ENCODE data around the gene DKK2.
"Not testable (repeated sequence)": the region's sequence is repeated elsewhere in the genome, so short reads cannot be mapped to it uniquely, and the experiment has no call there.

DKK2 gene

DNA sequence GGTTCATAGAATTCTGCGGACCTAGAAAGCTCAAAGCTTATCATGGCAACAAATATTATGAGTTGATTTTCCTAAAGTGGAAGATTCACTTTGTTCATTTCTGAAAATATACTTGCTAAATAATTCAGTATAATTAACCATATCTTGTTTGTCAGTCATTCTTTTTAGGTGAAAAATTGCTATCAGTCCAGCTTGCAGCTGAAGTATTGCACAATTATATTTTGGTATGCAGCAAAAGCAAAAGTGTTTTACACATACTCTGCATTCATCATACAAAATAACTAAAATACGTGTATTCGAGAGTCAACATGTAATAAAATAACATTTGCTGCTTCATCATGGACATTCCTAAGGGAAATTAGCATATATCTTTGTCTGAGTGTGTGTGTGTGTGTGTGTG, 24.8 kb downstream of the DKK2 start:
- no peak for DNase-seq

- no peak for DNase-seq
Measured at GRCh38 chr4:107009196-107009968, 26.7 kb downstream of the DKK2 start.

- DNase-seq = no peak
Measured at GRCh38 chr4:107008115-107008514, 28.0 kb downstream of the DKK2 start.

DNA sequence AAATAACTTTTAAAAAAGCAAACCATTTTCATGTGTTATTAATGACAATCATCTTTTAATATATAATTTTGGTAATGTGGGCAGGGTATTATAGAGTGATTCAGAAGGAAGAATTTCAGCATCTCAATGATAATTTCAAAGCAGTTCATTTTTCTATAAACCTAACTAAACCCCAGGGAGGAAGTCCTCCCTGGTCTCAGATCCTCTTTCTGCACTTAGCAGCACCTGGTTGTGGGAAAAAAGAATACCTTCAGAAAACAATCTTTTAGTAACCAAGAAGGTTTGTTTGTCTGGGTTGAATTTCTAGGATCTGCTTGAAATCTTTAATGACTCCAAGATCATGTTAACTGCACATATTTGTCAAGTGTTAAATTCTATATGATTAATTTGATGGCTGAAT, 29.9 kb downstream of the DKK2 start:
- DNase-seq = no peak

DNA sequence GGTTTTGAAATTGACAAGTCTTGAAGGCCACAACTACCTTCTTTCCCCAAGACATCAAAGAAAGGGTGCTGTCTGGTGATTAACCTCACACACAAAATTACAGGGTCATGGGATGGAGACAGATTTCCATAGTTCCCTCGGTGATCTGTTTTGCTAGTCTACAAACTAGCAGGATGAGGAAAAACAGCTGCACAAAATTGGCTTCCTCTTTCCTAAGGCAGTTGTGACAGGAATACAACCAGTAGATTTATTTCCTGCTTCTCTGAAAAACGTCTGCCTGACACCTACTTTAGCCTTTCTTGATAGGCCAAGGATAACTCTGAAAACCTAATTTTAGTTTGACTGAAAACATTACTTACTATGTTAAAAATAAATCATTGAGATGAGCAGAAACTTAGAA, 39.6 kb downstream of the DKK2 start:
- peak; percentile 2 to 23 for DNase-seq

GRCh38 chr4:106993827-106994226, 42.3 kb downstream of the DKK2 start:
- DNase-seq = no peak

DNA sequence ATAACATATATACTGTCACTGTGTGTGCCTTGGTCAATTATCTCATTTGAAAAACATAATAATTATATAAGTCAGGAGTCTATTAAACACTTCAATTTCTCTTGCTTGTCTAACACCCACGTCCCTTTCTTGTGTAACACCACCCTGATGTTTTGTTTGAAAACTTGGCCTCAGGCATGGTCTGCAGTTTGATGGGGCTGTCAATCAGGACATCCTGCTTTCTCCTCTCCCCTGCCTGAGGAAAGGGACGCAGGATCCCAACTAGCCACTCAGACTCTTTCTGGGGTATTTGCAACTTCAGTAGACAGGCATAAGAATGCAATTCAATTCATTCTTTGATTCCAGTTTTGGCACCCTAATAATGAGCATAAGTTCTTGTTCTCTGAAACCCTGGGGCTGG, 48.8 kb downstream of the DKK2 start:
- no peak for DNase-seq

DNA sequence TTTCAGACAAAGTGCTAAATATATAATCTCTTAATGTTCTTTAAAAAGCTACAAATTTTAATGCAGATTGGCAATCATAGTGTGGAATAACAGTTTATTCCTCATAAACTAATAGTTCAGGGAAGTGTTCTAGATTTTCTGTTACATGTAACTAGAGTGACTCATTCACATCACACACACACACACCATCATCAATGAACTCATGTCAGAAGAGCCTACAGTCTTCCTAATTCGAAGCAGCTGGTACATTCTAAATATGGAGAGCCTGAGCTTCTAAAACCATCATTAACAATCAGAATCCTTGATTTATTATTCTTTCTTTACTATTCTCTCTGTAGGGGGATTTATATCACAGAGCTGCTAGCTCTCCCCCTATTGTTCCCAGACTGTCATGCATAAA, 49.6 kb downstream of the DKK2 start:
- DNase-seq = peak in 1 of 2 experiments; percentile 11

GRCh38 chr4:106985830-106986229, 50.3 kb downstream of the DKK2 start:
- no peak for DNase-seq

DNA sequence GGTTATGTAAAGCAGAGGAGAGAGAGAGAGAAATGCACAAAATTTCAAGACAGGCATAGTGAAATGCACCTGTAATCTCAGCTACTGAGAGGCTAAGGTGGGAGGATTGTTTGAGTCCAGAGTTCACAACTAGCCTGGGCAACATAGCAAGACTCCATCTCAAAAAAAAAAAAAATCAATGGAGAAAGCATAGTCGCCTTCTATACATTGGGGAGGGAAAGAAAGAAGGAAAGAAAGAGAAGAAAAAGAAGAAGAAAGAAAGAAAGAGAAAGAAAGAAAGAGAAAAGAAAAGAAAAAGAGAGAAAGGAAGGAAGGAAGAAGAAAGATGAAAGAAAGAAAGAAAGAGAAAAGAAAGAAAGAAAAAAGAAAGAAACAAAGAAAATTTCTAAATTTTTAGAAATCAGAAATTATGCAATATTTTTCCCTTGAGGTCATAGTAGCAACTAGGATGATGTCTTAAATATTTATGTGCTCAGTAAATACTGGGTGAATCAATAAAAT, 53.4 kb downstream of the DKK2 start:
- DNase-seq = no peak

DNA sequence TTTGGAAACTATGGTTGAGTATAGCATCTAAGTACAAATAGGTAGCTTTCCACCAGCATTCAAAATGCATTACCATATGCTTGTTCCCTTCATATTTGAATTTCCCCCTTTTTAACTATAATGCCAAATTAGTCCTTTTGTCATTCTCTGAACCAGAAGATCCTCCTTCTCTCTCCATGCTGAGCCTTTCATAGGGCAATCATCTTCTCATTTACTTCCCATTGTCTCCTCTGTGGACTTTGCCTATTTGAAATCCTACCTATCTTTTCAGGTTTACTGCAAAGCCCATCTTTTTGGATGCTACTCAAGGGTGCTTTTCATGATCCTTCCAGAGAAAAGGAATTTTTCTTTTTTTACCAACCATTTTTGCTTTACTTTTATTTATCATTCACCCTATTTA, 54.7 kb downstream of the DKK2 start:
- DNase-seq = no peak

- no peak for DNase-seq
Measured at GRCh38 chr4:106979476-106979875, 56.6 kb downstream of the DKK2 start.

- no peak for DNase-seq
Measured at GRCh38 chr4:106978046-106978774, 57.9 kb downstream of the DKK2 start.

DNA sequence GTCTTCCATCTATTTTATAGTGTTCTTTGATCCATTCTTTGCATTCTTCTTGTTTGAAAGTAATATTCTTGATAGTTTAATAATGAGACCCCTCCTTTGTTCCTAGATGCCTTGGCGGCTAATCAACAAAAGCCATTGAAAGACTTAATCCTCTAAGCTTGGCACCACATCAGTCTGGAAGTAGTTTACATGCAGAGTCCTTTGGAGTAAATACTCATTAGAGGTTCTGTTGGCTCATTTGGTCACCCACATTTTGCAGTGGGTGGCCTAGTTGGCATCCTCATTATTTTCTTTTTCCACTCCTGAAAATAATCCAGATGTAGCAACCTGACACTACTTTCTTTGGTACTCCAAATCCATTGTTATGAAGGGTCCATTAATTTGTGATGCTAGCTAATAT, 64.5 kb downstream of the DKK2 start:
- no peak for DNase-seq

GRCh38 chr4:106967892-106968291, 68.2 kb downstream of the DKK2 start:
- DNase-seq = no peak

GRCh38 chr4:106953036-106953705, 82.9 kb downstream of the DKK2 start:
- DNase-seq = no peak

DNA sequence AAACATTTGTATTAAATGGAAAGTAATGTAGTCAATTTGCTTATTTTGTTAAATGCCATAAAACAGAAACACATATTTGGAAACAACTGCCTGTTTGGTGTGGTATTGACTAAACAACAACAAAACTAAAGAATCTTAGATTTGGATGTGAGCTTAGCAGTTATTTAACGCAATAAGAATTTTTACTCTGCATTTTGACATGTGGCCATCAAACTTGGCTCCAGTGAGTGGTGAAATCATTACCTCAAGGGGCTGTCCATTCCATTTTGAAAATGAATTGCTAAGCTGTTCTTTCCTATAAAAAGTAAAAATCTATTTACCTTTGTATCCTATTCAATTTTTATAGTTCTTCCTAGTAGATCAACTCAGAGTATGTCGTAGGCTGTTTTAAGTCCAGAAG, 84.2 kb downstream of the DKK2 start:
- DNase-seq = no peak

GRCh38 chr4:106941841-106942240, 94.3 kb downstream of the DKK2 start:
- no peak for DNase-seq

GRCh38 chr4:106930522-106930921, 105.6 kb downstream of the DKK2 start:
- no peak for DNase-seq

DNA sequence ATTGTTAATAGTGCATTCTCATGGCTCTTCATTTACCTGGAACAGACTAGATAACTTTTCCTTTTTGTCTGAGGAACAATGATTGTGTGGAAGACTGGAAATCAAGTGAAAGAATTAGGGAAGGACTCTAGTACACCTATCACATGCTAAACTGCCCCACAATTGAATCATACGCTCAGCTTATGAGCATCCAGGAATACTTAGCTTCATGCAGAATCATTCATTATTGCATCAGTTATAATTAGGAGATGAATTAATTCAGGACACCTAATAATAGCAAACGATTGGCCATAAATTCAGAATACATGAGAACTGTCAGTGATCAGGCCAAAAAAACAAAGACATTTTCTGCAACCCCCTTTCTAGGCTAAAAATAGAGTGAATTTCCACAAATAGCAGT, 106.9 kb downstream of the DKK2 start:
- DNase-seq = no peak

- DNase-seq = no peak
Measured at GRCh38 chr4:106914223-106914622, 121.9 kb downstream of the DKK2 start.

- DNase-seq = no peak
Measured at GRCh38 chr4:106909486-106910188, 126.5 kb downstream of the DKK2 start.

- not testable (repeated sequence) for DNase-seq
Measured at GRCh38 chr4:106908049-106908448, 128.1 kb downstream of the DKK2 start.
